HepG2 (cell line): ENCODE measurements around the gene CHAF1A. TPM values are rescaled to one million over a fixed set of nuclear protein-coding genes. Genes with fewer than 3 reads are reported as not detected.

Experiments used
- ARID5B ChIP-seq: IDR thresholded peaks from 2 replicates; pipeline ENCODE4 v1.4.0; 2020; ENCODE audit warnings: mild to moderate bottlenecking, missing genetic modification reagents
- CEBPG ChIP-seq: IDR thresholded peaks from 2 replicates; pipeline ENCODE4 v1.6.1; 2016
- FOSL2 ChIP-seq: sonication (generic); formaldehyde crosslinking; IDR thresholded peaks from 2 replicates; pipeline ENCODE4 v1.4.0; 2020; ENCODE audit warnings: missing genetic modification reagents
- FOXA1 ChIP-seq, 2 experiments: fragments of 450-650 bp in 1 of 2; sonication (generic) in 1 of 2; formaldehyde crosslinking in 1 of 2; IDR thresholded peaks; 2 replicates each; pipeline versions ENCODE4 v1.4.0 to v1.6.1; 2016 to 2020; ENCODE audit warnings: missing genetic modification reagents in 1 of 2
- FOXP4 ChIP-seq: sonication (generic); formaldehyde crosslinking; IDR thresholded peaks from 2 replicates; pipeline ENCODE4 v1.4.0; 2020; ENCODE audit warnings: missing genetic modification reagents
- HOMEZ ChIP-seq: IDR thresholded peaks from 2 replicates; pipeline ENCODE4 v1.6.1; 2016; ENCODE audit warnings: low read depth
- HOXA7 ChIP-seq: sonication (generic); formaldehyde crosslinking; IDR thresholded peaks from 2 replicates; pipeline ENCODE4 v1.8.1; 2022; ENCODE audit warnings: mild to moderate bottlenecking, missing genetic modification reagents, moderate library complexity
- KAT8 ChIP-seq: IDR thresholded peaks from 2 replicates; pipeline ENCODE4 v1.6.1; 2016; ENCODE audit warnings: missing genetic modification reagents, missing compliant biosample characterization
- KMT2A ChIP-seq: sonication (generic); formaldehyde crosslinking; IDR thresholded peaks from 2 replicates; pipeline ENCODE4 v1.4.0; 2020; ENCODE audit warnings: missing genetic modification reagents
- KMT2B ChIP-seq: IDR thresholded peaks from 2 replicates; pipeline ENCODE4 v1.6.1; 2016; ENCODE audit warnings: missing genetic modification reagents, missing compliant biosample characterization
- PATZ1 ChIP-seq: sonication (generic); formaldehyde crosslinking; IDR thresholded peaks from 2 replicates; pipeline ENCODE4 v1.4.0; 2020; ENCODE audit warnings: missing genetic modification reagents
- POLR2AphosphoS5 ChIP-seq: IDR thresholded peaks from 2 replicates; pipeline ENCODE4 v1.6.1; 2012; ENCODE audit warnings: low read depth, low read length
- SIN3B ChIP-seq: fragments of 150-350 bp; IDR thresholded peaks from 2 replicates; pipeline ENCODE4 v1.6.1; 2014; ENCODE audit warnings: low read length
- ZFX ChIP-seq: sonication (generic); formaldehyde crosslinking; IDR thresholded peaks from 2 replicates; pipeline ENCODE4 v1.4.0; 2020; ENCODE audit warnings: mild to moderate bottlenecking, low read depth, missing genetic modification reagents, moderate library complexity
- ZNF101 ChIP-seq: sonication (generic); formaldehyde crosslinking; IDR thresholded peaks from 2 replicates; pipeline ENCODE4 v1.4.0; 2020; ENCODE audit warnings: mild to moderate bottlenecking, low read depth, missing genetic modification reagents, borderline replicate concordance
- ZNF792 ChIP-seq: IDR thresholded peaks from 2 replicates; pipeline ENCODE4 v1.6.1; 2016
- polyA plus RNA-seq, 8 experiments: library from polyadenylated mRNA; depleted of rRNA in 3 of 8; stranded (reverse) in 7 of 8; unstranded in 1 of 8; fragments of >200 nt; fragmentation: Illumina TruSeq in 4 of 8; extraction: Trizol in 4 of 8; gene quantifications; 2 replicates each; pipeline versions ENCODE4 v1.2.1 to v1.2.3, GENCODE V29; 2011 to 2016; ENCODE audit warnings: low read depth in 4 of 8, missing spikeins in 1 of 8, mixed read lengths in 1 of 8; ENCODE audit not compliant: insufficient read depth in 1 of 8
- total RNA-seq, 5 experiments: library from RNA; depleted of rRNA; stranded (reverse); fragments of >200 nt; fragmentation: Illumina TruSeq; extraction: Trizol; gene quantifications; 2 replicates each; pipeline ENCODE4 v1.2.3, GENCODE V29; 2016; ENCODE audit warnings: low read depth in 1 of 5

CHAF1A gene
- total and polyA plus RNA-seq, 2 of the 13 experiments (the other 11 are each of a cell fraction or from before 2014, with no cell fraction given): 11.0 to 34.8 TPM

GRCh38 chr19:4402171-4403004 is at the start of gene CHAF1A (continued):
- TF ChIP-seq HOMEZ (CRISPR knock-in tag) (peak; percentile 43; the same call in 1 of the 2 replicates), KMT2A (CRISPR knock-in tag) (no peak; the same call in 1 of the 2 replicates), KAT8 (CRISPR knock-in tag) (peak; percentile 65), ZNF792 (0 out of 2 replicates have a peak, but pooled peaks have one; percentile 21), PATZ1 (CRISPR knock-in tag) (peak; percentile 77), ZNF101 (CRISPR knock-in tag) (no peak), HOXA7 (CRISPR knock-in tag) (no peak), FOXP4 (CRISPR knock-in tag) (no peak), FOSL2 (CRISPR knock-in tag) (peak; percentile 38), CEBPG (CRISPR knock-in tag) (peak; percentile 88), SIN3B (peak; percentile 92), KMT2B (CRISPR knock-in tag) (peak; percentile 75; the same call in 1 of the 2 replicates), POLR2AphosphoS5 (peak; percentile 49; the same call in 1 of the 2 replicates), FOXA1 (IDR thresholded peaks at IDR 0.05) (no peak), FOXA1 (CRISPR knock-in tag; IDR thresholded peaks at IDR 0.05) (peak; percentile 40; the same call in 1 of the 2 replicates), ARID5B (CRISPR knock-in tag) (no peak), ZFX (CRISPR knock-in tag) (peak; percentile 69)
